PC-3 (cell line): Measurements from ENCODE around the gene GFOD1. TPM values are rescaled to one million over a fixed set of nuclear protein-coding genes. Genes with fewer than 3 reads are reported as not detected.
A peak's percentile ranks its signal among the peaks of the same experiment; 100 is the strongest.

Source experiments
- ATAC-seq: fragments of 200-7000 bp; cut with Tn5 transposase; 2 replicates; pipeline ENCODE4 v1.9.1; 2020; ENCODE audit warnings: mild to moderate bottlenecking, moderate library complexity
- BruUV-seq: library from RNA; stranded (reverse); fragments of 400-500 nt; replicated peaks from 2 replicates; lab custom pipeline; 2021; lab: Mats Ljungman, UMichigan
- CTCF ChIA-PET: fragments of 300-600 bp; sonication (Branson Sonifier 250); formaldehyde crosslinking; loops from one replicate; lab custom pipeline; 2022; ENCODE audit warnings: antibody characterized with exemption; lab: Charles Lee
- POLR2A ChIA-PET: fragments of 300-600 bp; sonication (Branson Sonifier 250); formaldehyde crosslinking; loops from one replicate; lab custom pipeline; 2022; ENCODE audit warnings: antibody characterized with exemption; ENCODE audit not compliant: unreplicated experiment; lab: Charles Lee
- DNase-seq: peaks from one replicate; pipeline ENCODE4 v3.0.0-alpha.2; 2015
- H2AFZ ChIP-seq: fragments of 300-600 bp; sonication (generic); 2 replicates; pipeline ENCODE4 v1.6.0; 2016; ENCODE audit warnings: antibody characterized with exemption, low read length
- H3F3A ChIP-seq: fragments of 300-600 bp; sonication (generic); one replicate; pipeline ENCODE4 v1.6.0; 2017; ENCODE audit warnings: antibody characterized with exemption, low read length, control low read depth, mild to moderate bottlenecking; ENCODE audit not compliant: unreplicated experiment
- H3K27ac ChIP-seq: fragments of 300-600 bp; sonication (generic); 2 replicates; pipeline ENCODE4 v1.5.1; 2016; ENCODE audit warnings: mild to moderate bottlenecking, low read length
- H3K27me3 ChIP-seq: fragments of 300-600 bp; sonication (generic); 2 replicates; pipeline ENCODE4 v1.6.1; 2016; ENCODE audit warnings: low read length, mixed read lengths
- H3K36me3 ChIP-seq: fragments of 300-600 bp; sonication (generic); 2 replicates; pipeline ENCODE4 v1.6.1; 2016; ENCODE audit warnings: low read depth, mixed run types, low read length, mixed read lengths
- H3K4me1 ChIP-seq: fragments of 300-600 bp; sonication (generic); 2 replicates; pipeline ENCODE4 v1.5.1; 2016; ENCODE audit warnings: low read length; ENCODE audit not compliant: insufficient read depth
- H3K4me2 ChIP-seq: fragments of 300-600 bp; sonication (generic); 2 replicates; pipeline ENCODE4 v1.6.0; 2016; ENCODE audit warnings: low read length
- H3K4me3 ChIP-seq: fragments of 300-600 bp; sonication (generic); 2 replicates; pipeline ENCODE4 v1.5.1; 2016; ENCODE audit warnings: mild to moderate bottlenecking, low read length, mixed read lengths
- H3K79me2 ChIP-seq: fragments of 300-600 bp; sonication (generic); 2 replicates; pipeline ENCODE4 v1.6.1; 2017; ENCODE audit warnings: low read length, mixed read lengths
- H3K9ac ChIP-seq: fragments of 300-600 bp; sonication (generic); 2 replicates; pipeline ENCODE4 v1.6.0; 2016; ENCODE audit warnings: mild to moderate bottlenecking, low read length
- H3K9me2 ChIP-seq: fragments of 300-600 bp; sonication (generic); replicated peaks from 2 replicates; pipeline ENCODE4 v1.6.1; 2016; ENCODE audit warnings: mixed run types, low read length, mixed read lengths
- H3K9me3 ChIP-seq: fragments of 300-600 bp; sonication (generic); 2 replicates; pipeline ENCODE4 v1.6.1; 2016; ENCODE audit warnings: low read length, mixed read lengths
- H4K20me1 ChIP-seq: fragments of 300-600 bp; sonication (generic); 2 replicates; pipeline ENCODE4 v1.6.1; 2016; ENCODE audit warnings: low read length, mixed read lengths
- EZH2 ChIP-seq: fragments of 300-600 bp; sonication (generic); IDR thresholded peaks from one replicate; pipeline ENCODE4 v1.6.1; 2017; ENCODE audit warnings: antibody characterized with exemption, mild to moderate bottlenecking, low read length; ENCODE audit not compliant: unreplicated experiment
- EZH2phosphoT487 ChIP-seq: fragments of 300-600 bp; sonication (generic); IDR thresholded peaks from 2 replicates; pipeline ENCODE4 v1.6.1; 2018; ENCODE audit warnings: mild to moderate bottlenecking, antibody characterized with exemption, low read length, borderline replicate concordance
- intact Hi-C: fragments of 100-400 bp; cut with micrococcal nuclease; formaldehyde crosslinking; loops from 2 replicates; pipeline ENCODE4 v1.9.0; 2023
- total RNA-seq: library from RNA; depleted of rRNA; stranded (reverse); fragments of >200 nt; gene quantifications from 2 replicates; pipeline ENCODE4 v1.2.3, GENCODE V29; 2014
- TF ChIP-seq, protein P1 (sequence below): fragments of 300-600 bp; sonication (generic); conservative IDR thresholded peaks from 2 replicates; pipeline ENCODE4 v1.5.1; 2017; ENCODE audit warnings: antibody characterized with exemption, low read depth, mild to moderate bottlenecking, low read length

The GFOD1 gene
- total RNA-seq, 1 experiment from 2014 or later = 16.0 TPM

DNA sequence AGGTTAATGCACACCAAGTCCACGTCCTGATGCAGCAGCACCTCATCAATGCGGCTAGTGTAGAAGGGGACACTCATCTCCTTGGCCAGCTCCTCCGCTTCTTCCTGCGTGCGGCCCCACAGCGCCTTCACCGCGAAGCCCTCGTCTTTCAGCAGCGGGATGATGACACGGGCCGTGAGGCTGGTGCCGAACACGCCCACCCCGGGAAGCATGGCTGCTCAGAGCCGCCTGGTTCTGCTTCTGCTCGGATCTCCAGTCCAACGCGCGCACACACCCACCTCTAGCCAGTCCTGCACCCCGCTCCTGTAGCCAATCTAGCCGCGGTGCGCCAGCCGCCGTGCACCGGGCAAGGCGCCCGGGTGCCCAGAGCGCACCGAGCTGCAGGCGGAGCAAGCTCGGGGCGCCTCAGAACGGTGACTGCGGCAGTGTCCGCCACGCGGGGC, 700 bp downstream of the GFOD1 start:
- no TSS peak for BruUV-seq
- Histone ChIP-seq H3K36me3 (no peaks in the 10 kb centered on the region), H3K9me3 (no peaks in the 10 kb centered on the region), H3K27me3 (no peaks in the 10 kb centered on the region), H3K9ac (peak overlapping the region; percentile 64), H2AFZ (peak overlapping the region; percentile 69), H3K4me2 (peak overlapping the region; percentile 86), H3F3A (no peaks in the 10 kb centered on the region), H3K4me3 (peak overlapping the region; percentile 81), H3K79me2 (peaks cover 46% of the 10 kb centered on the region), H3K27ac (peak overlapping the region; percentile 46), H3K4me1 (peaks cover 29% of the 10 kb centered on the region), H3K9me2 (no peaks in the 10 kb centered on the region), H4K20me1 (0 out of 2 replicates have a peak, but pooled peaks cover 10% of the 10 kb centered on the region)
- POLR2A ChIA-PET = interaction anchor here (0.6 kb wide), 2 partner anchors 12 to 87 kb away, joined by 3 read pairs; no protein-coding TSS in a partner anchor
- intact Hi-C loops = loop anchor here (2.0 to 5.0 kb wide), 2 partner anchors 51 to 156 kb away; no protein-coding TSS in a partner anchor
- ATAC-seq (peak; percentile 43), DNase-seq (peak; percentile 64)
- no peak for TF ChIP-seq EZH2
- TF ChIP-seq, protein P1, sequence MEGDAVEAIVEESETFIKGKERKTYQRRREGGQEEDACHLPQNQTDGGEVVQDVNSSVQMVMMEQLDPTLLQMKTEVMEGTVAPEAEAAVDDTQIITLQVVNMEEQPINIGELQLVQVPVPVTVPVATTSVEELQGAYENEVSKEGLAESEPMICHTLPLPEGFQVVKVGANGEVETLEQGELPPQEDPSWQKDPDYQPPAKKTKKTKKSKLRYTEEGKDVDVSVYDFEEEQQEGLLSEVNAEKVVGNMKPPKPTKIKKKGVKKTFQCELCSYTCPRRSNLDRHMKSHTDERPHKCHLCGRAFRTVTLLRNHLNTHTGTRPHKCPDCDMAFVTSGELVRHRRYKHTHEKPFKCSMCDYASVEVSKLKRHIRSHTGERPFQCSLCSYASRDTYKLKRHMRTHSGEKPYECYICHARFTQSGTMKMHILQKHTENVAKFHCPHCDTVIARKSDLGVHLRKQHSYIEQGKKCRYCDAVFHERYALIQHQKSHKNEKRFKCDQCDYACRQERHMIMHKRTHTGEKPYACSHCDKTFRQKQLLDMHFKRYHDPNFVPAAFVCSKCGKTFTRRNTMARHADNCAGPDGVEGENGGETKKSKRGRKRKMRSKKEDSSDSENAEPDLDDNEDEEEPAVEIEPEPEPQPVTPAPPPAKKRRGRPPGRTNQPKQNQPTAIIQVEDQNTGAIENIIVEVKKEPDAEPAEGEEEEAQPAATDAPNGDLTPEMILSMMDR = no peak
- TF ChIP-seq EZH2phosphoT487 = no peak
- CTCF ChIA-PET = interaction anchor here (0.9 to 1.3 kb wide), 2 partner anchors 88 to 149 kb away, joined by 3 to 10 read pairs; partner anchors contain the start of gene SIRT5

DNA sequence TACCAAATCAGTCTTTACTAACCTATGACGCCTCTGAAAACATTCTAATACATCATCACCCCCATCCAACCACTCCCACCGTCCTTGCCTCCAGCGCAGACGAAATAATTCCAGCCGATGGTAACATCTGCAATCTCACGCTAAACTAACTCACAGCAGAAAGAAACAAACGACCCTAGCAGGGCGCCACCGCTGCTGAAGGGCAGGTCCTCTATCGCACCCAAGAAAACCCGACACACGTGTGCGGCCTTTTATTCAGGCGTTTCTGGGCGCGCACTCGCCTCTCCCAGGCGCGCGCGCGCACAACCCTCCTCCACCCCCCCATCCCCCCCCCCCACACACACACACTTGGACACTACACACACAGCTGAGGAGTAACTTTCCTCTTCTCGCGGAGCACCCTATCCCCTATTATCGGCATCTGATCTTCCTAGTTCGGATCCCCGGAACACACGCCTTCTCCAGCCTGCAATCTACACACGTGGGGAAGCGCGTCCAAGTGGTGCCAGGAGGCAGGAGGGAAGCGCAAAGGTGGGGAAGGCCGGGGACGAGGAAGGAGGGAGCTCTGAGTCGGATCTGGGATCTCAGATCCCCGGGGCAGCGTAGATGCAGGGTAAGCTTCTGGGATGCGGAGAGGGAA, 1.4 kb downstream of the GFOD1 start:
- H3F3A ChIP-seq = no peaks in the 10 kb centered on the region
- no TSS peak for BruUV-seq
- ChIA-PET POLR2A (interaction anchor here (0.6 kb wide), 2 partner anchors 87 to 1195 kb away, joined by 3 to 17 read pairs; no protein-coding TSS in a partner anchor), CTCF (interaction anchor here (0.9 kb wide), 1 partner anchor 149 kb away, joined by 3 read pairs; no protein-coding TSS in a partner anchor)
- H3K4me1 ChIP-seq = peaks cover 35% of the 10 kb centered on the region
- H3K27me3 ChIP-seq = no peaks in the 10 kb centered on the region
- peak overlapping the region; percentile 64 for H3K9ac ChIP-seq
- no peaks in the 10 kb centered on the region for H3K36me3 ChIP-seq
- no peak overlapping the region for H3K27ac ChIP-seq
- TF ChIP-seq, protein P1 = no peak
- TF ChIP-seq EZH2 (no peak), EZH2phosphoT487 (no peak)
- peaks cover 53% of the 10 kb centered on the region for H3K79me2 ChIP-seq
- ATAC-seq (peak; percentile 0), DNase-seq (peak; percentile 57)
- intact Hi-C loops = loop anchor here (2.0 to 5.0 kb wide), 3 partner anchors 33 to 155 kb away; no protein-coding TSS in a partner anchor
- H3K9me2 ChIP-seq = no peaks in the 10 kb centered on the region
- H4K20me1 ChIP-seq = 0 out of 2 replicates have a peak, but pooled peaks cover 10% of the 10 kb centered on the region
- no peaks in the 10 kb centered on the region for H3K9me3 ChIP-seq
- peak overlapping the region; percentile 69 for H2AFZ ChIP-seq
- peak overlapping the region; percentile 86 for H3K4me2 ChIP-seq
- H3K4me3 ChIP-seq = peak overlapping the region; percentile 81
